ENCODE data around the gene TMPRSS11F.
"Not testable (repeated sequence)": the region's sequence is repeated elsewhere in the genome, so short reads cannot be mapped to it uniquely, and the experiment has no call there.

TMPRSS11F gene

DNA sequence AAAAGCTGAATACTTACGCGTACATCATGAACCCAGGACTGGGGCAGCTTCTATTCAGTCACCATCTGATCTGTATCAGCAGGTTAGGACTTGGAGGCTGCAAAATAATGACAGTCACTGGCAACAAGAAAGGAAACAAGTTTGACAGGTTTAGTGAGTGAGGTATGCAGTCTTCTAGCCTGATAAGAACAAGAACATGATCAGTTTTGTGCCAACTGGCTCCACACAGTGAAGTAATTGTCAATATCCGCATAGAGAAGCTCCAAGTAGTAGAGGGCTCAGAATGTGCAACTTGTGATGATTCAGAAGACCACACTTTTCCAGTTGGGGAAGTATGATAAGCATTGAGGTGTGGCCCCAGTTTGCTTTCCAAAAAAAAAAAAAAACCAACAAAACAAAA lies at the start of gene TMPRSS11F:
Gene TMPRSS11F (minus strand): TSS at position 77 of the 400 bp plus-strand sequence. CDS start 49 bp downstream, at position 28.
- DNase-seq (ENCODE audit: low read depth in 2 of 2), result no peak

DNA sequence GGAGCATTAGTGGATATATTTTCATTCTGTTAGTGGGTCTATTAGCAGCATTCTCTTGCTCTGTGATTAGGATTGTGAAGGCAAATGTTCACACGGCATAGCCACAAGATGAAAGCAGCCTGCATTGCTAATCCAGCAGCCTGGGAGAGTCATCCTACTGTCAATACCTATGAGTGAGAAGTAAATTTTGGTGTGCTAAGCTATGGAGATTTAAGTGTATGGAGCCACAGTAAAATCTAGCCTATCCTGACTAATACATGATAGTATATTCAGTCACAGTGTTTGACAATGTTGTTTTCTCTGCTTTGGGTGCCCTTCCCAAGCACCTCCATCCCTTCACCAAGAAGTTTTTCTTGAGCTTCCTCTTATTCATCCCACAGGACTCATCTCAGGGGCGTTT lies 47.2 kb upstream of the TMPRSS11F start:
- DNase-seq (ENCODE audit: low read depth in 2 of 2), result no peak

DNA sequence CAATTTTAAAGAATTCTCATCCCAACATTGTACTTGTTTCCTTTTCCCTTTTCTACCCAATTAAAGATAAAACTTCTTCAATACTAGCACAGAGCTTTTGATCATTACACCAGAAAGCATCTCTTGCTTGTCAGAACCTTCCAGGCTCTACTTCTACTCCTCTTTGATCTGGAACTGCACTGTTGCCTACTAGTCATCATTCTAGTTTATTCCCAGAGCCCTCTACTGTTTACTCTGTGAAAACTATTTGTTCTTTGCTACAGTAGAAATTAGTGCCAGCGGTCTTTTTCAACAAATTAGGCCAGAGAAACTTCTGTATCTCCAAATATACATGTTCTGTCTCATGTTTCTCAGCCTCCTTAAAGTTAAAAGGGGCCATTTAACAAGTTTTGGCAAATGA lies 46.8 kb upstream of the TMPRSS11F start:
- no peak for DNase-seq (ENCODE audit: low read depth in 2 of 2)

DNA sequence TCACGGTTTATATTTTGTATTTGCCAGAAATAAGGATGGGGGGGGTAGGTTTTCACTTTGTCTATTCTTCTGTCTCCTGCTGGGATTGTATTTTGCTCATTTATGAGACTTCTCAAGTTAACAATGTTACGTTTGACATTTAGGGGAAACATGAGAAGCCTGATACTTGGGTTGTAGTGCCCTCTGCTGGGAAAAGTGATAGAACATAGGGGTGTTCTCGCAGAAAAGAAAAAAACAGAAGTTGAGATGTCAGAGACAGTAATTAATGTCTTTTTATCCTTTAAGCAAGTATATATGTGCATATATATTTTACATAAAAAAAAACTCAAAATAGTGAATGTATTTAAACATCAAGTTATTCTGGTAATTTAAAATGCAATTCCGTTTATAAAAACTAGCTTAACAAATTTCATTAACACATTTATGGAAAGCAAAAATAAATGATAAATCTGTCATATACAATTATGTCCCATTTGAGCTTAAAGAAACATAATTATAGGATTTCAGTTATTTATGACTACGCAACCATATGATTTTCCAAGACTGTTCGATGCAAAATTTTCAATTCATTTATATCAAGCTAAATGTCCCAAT lies 46.0 kb upstream of the TMPRSS11F start:
- DNase-seq (ENCODE audit: low read depth in 2 of 2), result no peak

DNA sequence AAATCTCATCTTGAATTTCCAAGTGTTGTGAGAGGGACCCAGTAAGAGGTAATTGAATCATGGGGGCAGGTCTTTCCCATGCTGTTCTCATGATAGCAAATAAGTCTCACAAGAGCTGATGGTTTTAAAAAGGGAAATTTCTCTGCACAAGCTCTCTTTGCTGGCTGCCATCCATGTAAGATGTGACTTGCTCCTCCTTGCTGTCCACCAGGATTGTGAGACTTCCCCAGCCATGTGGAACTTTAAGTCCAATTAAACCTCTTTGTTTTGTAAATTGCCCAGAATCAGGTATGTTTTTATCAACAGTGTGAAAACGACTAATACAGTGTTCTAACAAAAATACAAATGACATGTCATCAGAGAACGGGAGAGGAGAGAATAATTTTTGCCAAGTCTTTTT lies 44.7 kb upstream of the TMPRSS11F start:
- not testable (repeated sequence) for DNase-seq (ENCODE audit: low read depth in 2 of 2)

DNA sequence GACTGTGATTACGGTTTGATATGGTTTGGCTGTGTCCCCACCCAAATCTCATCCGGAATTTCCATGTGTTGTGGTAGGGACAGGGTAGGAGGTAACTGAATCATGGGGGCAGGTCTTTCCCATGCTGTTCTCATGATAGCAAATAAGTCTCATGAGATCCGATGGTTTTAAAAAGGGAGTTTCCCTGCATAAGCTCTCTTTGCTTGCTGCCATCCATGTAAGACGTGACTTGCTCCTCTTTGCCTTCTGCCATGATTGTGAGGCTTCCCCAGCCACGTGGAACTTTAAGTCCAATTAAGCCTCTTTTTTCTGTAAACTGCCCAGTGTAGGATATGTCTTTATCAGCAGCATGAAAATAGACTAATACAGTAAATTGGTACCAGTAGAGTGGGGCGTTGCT lies 42.5 kb upstream of the TMPRSS11F start:
- DNase-seq (ENCODE audit: low read depth in 2 of 2), result not testable (repeated sequence)

DNA sequence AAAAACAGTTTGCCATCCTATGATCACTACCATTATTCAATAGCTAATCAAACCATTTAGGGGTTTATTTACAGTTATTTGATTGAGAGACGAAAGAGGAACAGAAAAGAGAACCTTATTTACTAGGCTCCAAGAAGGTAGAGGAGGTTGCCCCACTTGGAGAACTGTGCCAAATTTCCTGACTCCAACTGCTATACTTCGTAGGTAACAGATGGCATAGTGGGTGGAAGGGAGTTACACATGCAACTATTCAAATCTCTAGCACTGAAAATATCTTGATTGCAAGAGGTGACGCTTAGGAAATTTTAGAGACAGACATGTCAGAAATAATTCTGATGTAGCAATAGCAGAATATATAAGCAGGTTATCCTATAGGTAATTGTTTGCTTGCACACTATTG lies 38.0 kb upstream of the TMPRSS11F start:
- no peak for DNase-seq (ENCODE audit: low read depth in 2 of 2)

DNA sequence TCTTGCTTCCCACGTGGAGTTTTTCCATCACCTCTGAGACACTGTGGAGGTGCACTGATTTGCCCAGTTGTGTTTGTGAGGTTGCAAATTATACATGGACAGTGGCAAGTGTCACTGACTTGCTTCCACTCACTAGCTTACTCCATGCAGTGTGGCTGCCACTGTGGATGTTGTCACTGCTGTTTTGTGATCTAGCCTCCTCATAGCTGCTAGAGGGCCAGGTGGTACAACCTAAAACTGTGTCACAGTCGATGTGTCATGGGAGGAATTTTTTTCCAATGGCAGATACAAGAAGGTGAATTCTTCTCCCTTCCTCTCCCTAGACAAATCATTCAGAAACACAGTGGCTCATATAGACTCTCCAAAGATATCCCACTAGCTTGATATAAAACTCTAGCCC lies 37.5 kb upstream of the TMPRSS11F start:
- DNase-seq (ENCODE audit: low read depth in 2 of 2), result no peak

DNA sequence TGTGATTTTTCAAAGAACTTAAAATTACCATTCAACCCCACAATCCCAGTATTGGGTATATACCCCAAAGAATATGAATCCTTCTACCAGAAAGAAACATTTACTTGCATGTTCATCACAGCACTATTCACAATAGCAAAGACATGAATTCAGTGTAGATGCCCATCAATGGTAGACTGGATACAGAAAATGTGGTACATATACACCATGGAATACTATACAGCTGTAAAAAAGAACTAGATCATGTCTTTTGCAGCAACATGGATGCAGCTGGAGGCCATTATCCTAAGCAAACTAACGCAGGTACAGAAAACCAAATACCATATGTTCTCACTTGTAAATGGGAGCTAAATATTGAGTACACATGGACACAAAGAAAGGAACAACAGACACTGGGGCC lies 34.1 kb upstream of the TMPRSS11F start:
- no peak for DNase-seq (ENCODE audit: low read depth in 2 of 2)

DNA sequence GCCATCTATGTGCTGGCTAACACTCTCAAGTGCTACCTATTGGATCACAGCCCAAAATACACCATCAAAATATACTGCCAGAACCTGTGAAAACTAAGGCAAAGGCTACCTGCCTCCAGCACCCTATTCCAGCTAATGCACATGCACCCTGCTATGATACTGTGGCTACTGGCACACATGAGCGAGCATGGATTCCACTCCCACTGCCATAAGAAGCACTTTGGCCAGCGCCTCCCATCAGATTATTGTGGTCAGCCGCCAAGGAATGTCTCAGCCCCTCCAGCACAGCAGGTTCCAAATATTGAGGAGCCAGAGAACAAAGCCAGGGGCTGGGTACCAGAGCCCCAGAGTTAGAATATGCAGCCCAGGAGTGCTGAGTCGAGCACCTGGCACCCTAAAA lies 32.5 kb upstream of the TMPRSS11F start:
- no peak for DNase-seq (ENCODE audit: low read depth in 2 of 2)

DNA sequence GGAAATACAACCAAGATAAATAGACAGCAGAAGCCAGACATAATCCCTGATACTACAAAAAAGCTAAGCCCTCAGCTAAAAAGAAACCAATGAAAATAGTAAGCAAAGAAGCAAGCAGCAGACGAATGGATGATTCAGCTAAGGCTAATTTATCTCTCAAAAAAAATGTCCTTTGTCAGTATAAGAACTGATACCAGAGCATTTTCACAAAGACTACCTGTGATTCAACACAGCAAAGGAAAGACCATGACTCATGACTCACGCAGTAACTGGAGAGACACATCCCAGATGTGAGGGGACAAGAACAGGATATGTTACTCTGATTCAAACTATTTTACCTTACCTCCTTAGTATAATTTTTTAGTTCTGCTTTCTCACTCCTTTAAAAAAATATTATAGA lies 22.7 kb upstream of the TMPRSS11F start:
- DNase-seq (ENCODE audit: low read depth in 2 of 2), result no peak

DNA sequence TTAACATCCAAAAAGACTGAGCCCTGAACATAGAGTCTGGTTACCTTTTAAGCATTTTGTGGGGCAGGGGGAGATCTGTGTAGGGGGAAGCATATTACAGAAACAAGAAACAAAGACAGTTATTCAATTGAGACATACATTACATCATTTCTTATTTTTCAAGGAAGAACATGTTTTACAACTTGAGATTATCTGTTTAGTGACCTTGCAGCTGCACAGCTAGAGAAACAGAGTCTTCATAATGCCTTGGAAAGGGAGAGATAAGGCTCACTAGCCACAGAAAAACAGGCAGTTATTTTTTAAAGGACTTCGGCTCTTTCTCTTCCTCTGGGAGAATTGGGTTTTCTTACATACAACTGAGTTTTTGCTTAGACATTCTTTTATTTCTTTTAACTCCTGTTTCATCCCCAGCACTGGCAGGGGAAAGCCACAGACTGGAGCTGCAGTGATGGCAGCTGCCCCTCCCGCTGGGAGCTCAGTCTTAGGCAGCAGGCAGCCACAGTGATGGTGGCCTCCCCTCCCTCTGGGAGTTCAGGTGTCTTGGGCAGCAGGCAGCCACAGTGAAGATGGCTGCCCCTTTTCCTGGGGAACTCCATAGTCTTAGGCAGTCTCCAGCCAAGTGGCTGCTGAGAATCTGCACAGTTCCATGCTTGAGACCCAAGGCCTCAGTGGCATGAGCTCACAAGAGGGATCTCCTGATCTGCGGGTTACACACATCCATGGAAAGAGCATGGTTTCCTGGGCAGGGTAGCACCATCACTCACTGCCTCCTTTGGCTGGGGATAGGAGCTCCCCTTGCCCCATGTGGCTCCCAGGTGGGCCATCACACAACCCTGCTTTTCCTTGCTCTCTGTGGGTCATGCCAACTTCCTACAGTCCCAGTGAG lies 19.4 kb upstream of the TMPRSS11F start:
- no peak for DNase-seq (ENCODE audit: low read depth in 2 of 2)

DNA sequence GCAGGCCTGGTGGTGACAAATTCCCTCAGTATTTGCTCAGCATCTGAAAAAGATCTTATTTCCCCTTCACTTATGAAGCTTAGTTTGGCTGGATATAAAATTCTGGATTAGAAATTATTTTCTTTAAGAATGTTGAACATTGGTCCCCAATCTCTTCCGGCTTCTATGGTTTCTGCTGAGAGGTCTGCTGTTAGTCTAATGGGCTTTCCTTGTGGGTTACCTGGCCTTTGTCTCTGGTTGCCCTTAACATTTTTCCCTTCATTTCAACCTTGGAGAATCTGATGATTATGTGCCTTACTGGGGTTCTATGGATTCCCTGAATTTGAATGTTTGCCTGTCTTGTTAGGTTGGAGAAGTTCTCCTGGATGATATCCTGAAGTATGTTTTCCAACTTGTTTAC lies 17.4 kb upstream of the TMPRSS11F start:
- DNase-seq (ENCODE audit: low read depth in 2 of 2), result no peak

DNA sequence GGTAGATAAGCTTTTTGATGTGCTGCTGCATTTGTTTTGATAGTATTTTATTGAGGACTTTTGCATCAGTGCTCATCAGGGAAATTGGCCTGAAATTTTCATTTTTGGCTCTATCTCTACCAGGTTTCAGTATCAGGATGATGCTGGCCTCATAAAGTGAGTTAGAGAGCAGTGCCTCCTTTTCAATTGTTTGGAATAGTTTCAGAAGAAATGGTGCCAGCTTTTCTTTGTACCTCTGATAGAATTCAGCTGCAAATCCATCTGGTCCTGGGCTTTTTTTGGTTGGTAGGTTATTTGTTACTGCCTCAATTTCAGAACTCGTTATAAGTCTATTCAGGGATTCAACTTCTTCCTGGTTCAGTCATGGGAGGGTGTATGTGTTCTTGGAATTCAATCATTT lies 15.6 kb upstream of the TMPRSS11F start:
- no peak for DNase-seq (ENCODE audit: low read depth in 2 of 2)

DNA sequence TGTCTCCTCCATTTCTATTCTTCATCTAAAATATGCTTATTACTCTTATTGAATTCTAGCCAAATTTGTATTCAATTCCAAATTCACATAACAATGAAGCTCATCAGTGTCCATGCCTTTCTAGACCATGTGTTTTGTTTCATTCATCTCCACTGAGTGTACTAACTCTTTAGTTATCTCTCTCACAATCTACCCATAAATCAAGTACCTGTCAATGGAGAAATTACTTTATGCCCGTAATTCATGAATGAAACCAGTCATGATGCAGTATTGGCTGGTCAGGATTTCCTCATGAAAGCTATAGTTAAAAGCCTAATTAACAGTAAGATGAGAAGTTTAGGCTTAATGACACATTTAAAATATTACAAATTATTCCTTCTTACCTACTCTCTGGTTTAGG lies 12.2 kb upstream of the TMPRSS11F start:
- no peak for DNase-seq (ENCODE audit: low read depth in 2 of 2)

DNA sequence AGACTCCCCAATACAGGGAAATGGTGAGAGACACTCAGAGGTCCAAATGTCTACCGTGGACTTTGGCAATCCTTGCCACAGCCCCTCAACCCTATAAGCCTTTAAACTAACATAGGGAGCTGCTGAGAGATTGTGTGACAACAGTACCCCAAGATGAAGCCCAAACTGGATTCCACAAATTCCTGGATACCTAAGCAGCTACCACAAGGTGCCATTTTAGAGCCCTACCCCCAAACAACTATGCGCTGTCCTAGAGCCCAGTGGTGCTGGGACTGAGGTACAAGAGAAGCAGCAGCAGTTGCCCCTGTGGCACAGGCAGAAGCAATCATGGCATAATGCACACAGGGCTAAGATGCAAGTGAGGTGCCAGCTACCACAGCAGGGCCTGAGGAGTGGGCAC lies 2.7 kb upstream of the TMPRSS11F start:
- DNase-seq (ENCODE audit: low read depth in 2 of 2), result no peak

DNA sequence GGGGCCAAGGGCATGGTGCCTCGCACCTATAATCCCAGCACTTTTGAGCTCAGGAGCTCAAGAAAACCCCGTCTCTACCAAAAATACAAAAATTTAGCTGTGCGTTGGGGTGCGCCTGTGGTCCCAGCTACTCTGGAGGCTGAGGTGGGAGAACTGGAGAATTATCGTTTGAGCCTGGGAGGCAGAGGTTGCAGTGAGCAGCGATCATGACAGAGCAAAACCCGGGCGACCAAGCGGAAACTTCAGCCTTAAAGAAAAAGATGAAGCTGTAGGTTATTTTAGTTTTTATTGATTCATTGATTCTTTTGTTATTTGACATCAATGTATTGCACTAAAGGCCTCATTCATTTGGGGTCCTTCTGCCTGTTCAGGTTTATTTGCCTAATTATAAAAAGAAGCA lies 5.4 kb downstream of the TMPRSS11F start:
- DNase-seq (ENCODE audit: low read depth in 2 of 2), result no peak

DNA sequence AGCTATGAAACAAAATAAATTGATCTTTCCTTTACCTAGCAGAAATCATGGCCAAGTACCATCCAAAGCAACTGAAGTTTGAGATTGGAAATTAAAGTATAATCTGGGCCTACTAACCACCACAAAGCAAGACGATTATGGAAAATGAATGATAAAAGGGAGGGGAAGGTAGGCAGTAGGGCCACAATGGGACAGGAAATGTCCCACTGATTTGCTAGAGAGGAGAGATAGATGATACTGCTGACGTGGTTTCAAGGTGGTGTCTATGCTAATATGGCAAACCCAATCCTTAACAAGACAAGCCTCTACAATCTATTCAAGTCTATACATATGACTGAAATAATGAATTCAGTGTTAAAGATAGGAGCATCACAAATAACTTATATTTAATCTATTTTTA lies 6.1 kb downstream of the TMPRSS11F start:
- DNase-seq (ENCODE audit: low read depth in 2 of 2), result no peak

DNA sequence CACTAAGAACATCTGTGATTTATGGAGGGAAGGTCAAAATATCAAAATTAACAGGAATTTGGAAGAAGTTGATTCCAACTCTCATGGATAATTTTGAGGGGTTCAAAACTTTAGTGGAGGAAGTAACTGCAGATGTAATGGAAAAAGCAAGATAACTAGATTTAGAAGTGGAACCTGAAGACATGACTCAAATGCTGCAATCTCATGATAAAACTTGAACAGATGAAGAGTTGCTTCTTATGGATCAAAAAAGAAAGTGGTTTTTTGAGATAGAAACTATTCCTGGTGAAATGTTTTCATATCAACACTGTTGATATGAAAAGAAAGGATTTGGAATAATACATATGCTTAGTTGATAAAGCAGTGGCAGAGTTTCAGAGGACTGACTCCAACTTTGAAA lies 9.7 kb downstream of the TMPRSS11F start:
- no peak for DNase-seq (ENCODE audit: low read depth in 2 of 2)

DNA sequence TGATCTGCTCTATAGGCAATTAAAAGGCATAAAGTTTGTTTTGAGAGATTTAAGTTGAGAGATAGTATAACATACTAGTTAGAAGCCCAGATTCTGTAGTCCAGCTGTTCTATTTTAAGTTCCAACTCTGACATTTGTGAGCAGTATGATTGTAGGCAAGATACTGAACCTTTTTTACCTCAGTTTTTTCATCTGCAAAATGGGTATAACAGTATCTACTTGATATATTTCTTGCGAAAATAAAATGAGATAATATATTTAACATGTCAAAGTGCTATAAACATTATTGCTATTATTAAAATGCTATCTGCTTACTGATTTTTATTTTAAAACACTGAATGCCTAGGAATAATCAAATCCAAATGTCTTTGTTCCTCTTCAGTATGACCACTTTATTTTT lies 19.2 kb downstream of the TMPRSS11F start:
- DNase-seq (ENCODE audit: low read depth in 2 of 2), result no peak

DNA sequence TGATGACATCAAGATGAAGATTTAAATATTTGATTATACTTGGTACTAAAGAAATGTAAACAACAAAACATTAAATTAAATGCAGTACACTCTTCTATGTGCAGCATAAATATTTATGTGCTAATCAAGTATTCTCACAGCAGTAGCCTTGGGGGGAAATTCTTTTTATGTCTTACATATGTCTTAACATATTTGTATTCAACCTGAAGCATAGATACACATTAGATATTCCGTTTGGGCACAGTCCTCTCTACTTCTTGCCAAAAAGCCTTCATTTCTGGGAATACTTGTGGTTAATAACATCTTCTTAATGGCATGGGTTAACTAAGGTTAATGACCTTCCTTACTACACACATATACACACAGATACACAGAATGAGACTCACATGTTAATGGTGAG lies 19.8 kb downstream of the TMPRSS11F start:
- DNase-seq (ENCODE audit: low read depth in 2 of 2), result no peak

DNA sequence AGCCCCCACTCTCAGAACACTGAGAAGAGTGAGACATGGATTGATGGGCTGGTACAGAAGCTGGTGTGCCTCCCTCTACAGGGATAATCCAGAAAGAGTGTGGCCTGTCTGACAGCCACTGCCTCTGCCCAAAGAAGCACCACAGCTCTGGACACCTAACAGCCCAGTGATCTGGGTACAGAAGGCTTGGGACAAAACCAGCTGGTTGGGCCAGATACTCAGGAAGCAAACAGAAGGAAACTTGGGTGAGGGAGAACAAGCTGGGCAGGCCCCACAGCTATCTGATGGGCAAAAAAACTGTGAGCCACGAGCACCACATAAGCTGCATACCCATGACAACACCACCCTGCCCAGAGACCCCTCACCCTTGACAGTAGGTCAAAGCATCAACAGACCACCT lies 46.9 kb downstream of the TMPRSS11F start:
- no peak for DNase-seq (ENCODE audit: low read depth in 2 of 2)

DNA sequence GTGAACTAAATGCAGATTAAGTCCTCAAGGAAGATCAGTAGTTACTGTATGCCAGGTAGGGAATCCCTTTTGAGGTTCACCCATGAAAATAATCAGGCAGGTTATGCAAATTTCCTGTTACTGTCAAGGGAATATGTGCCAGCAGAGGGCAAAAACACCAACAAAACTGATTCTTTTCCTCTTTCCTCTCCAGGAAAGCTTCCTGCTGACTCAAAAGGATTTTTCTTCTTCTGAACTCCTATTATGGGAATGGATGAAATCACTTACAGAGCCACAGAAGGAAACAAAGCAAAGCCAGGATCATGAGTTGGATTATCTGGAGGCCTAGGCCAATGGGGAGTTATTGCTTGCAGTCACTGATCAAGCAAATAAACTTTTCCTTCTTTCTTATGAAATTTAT lies 49.7 kb downstream of the TMPRSS11F start:
- DNase-seq (ENCODE audit: low read depth in 2 of 2), result no peak

DNA sequence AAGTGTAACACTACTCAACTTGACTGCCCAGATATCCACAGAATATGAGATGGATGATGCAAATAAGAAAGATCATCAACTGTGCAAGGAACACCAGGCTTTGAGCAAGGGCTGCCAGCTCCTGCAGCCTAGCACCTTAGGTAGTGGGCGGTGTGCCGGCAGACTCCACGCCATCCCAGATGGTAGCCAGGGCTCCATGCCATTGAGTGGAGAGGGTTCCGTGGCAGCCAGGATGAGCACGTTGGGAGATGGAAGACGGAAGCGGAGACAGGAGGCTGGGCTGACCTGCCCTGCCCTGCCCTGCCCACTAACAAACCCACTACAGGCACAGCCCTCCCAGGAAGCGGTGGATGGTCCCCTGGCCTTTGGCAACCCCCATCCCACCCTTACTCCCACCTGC lies 51.9 kb downstream of the TMPRSS11F start:
- no peak for DNase-seq (ENCODE audit: low read depth in 2 of 2)

Measured in stimulated activated CD8-positive, alpha-beta memory T cell treated with anti-CD3 and anti-CD28 coated beads, Interleukin-2, amount 100 ng/mL, for 48 hours (primary cell).